GM21390 (cell line): ENCODE results near the gene MYF5.
"Not testable (repeated sequence)": the region's sequence is repeated elsewhere in the genome, so short reads cannot be mapped to it uniquely, and the experiment has no call there.

Source experiments
- ATAC-seq: cut with Tn5 transposase; IDR thresholded peaks from one replicate; pipeline ENCODE4 v1.9.1; 2021; ENCODE audit not compliant: unreplicated experiment

The MYF5 gene

DNA sequence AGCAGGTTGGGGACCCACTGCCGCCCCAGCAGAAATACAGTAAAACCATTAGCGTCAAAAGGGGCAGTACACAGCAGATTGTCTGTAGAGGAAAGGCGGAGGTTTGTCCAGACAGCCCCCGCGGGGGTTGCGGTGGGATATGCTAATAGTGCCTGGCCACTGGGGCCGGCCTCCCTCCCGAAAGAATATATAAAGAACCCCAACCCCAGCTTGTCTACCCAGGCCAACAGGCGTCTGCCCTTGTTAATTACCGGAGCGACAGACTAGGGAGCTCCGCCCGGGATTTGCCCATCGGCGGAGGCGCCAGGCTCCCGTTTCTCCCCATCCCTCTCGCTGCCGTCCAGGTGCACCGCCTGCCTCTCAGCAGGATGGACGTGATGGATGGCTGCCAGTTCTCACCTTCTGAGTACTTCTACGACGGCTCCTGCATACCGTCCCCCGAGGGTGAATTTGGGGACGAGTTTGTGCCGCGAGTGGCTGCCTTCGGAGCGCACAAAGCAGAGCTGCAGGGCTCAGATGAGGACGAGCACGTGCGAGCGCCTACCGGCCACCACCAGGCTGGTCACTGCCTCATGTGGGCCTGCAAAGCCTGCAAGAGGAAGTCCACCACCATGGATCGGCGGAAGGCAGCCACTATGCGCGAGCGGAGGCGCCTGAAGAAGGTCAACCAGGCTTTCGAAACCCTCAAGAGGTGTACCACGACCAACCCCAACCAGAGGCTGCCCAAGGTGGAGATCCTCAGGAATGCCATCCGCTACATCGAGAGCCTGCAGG, at the start of gene MYF5:
Gene MYF5 (plus strand): TSS at position 217 of the 774 bp plus-strand sequence. CDS start 152 bp downstream, at position 369.
- no peak for ATAC-seq

DNA sequence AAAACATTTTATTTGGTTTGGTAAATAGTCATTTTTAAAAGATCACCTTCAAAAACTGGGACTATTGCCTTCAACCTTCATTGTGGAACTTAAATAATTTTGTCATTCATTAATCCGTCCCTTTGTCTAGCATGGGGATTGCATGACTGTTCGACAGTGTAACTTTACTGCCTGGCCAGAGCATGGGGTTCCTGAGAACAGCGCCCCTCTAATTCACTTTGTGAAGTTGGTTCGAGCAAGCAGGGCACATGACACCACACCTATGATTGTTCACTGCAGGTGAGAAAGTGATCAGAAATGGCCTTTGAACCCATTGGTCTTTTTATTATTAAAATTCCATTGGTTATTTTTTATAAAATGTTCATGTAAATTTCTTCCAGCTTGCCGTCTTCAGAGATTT, 46.5 kb upstream of the MYF5 start:
- ATAC-seq, result no peak

DNA sequence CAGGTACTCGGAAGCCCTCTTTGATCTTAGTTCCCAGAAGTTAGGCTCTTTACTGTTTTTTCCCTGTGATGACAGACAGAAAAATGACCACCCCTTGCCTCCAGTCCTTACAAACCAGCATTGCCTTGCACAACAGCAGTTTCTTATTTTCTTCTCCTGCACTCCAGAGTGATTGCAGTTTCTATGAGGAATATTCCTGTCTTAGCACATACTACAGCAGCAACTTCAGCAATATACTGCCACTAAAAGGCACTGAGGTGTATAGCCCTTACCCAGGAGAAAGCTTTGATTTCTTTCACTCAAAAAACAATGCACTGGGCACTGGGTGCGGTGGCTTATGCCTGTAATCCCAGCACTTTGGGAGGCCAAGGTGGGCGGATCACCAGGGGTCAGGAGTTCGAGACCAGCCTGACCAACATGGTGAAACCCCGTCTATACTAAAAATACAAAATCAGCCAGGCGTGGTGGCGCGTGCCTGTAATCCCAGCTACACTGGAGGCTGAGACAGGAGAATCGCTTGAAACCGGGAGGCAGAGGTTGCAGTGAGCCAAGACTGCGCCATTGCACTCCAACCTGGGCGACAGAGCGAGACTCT, 40.6 kb upstream of the MYF5 start:
- not testable (repeated sequence) for ATAC-seq

DNA sequence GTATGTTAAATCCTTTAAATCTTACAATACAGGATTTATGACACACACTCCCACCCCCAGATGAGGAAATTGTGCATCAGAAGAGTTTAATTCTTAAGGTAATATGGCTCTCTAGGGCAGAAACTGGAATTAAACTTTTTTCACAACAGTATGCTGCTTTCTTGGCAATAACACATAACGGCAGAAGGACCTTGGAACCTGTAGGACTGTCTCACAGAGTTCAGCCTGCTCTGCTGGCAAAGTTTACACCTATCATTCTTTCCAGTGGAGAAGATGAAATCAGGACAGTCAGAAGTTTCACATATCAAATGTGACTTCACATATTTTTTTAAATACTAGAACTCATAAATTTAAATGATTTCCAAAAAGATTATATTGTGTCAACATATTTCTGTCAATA, 39.9 kb upstream of the MYF5 start:
- no peak for ATAC-seq

DNA sequence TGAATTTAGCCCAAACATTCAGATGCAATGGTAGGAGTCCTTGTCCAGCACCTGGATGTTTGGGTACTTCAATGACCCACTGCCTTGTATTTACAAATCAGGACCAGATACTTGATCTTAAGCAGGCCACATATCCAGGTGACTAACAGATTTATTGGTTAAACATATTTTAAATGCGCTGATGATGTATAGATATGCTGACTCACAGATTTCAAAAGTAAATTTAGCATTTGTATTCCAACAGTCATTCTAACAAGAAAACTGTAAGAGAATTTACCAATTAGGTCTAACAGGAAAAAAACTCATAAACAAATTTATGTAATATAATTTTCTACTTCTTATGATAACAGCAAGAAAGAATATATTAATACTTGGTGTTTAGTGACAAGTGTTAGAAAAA, 38.7 kb upstream of the MYF5 start:
- ATAC-seq, result no peak

DNA sequence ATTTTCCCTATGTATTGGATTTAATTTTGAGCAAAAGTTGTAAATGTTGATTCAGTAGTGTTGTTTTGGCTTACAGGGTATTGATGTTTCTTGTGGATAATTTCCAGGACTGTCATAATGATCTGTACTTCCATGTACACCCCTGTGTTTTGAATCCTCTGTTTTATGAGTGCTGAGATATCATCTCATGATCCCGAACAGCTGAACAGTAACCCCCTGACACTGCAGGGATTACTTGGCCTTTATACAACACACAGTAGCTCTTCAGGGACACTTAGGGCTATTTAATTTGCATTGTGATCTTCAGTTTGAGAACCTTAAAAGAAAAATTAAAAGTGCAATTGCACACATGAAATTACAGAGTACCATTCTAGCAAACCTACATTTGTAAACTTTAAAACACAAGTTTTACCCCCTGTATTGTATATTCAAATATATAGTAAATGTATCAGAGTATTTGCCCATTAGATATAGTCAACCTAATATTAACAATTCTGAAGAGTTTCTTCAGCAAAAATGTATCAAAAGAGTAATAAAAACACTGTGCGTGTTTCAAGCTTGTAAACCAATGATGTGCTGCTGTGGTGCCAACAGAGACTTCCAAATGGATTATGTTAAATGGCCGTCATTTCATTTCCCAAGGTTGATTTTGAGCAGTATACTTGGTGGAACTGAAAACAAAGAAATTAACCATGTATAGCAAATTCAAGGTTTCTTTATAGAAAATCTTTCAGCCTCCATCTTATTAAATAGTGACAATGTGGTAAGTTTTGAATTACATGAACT, 37.2 kb upstream of the MYF5 start:
- no peak for ATAC-seq

DNA sequence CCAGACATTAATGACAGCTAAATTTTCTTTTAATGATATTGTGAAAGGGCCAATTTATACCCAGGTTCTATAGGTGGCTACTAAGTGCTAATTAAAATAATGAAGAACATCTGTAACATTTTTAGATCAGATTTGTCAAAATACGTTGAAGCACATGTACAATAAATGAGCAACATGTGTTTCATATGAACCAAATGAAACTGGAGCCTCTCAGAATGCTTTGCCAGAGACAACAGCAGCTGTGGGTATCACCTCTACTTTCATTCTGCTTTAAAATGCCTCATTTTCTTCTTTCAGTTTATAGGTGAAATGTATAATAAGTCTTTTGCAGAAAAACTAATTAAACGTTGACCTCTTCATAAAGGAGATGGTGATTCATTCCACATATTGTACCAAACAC, 35.4 kb upstream of the MYF5 start:
- ATAC-seq, result peak; percentile 95

DNA sequence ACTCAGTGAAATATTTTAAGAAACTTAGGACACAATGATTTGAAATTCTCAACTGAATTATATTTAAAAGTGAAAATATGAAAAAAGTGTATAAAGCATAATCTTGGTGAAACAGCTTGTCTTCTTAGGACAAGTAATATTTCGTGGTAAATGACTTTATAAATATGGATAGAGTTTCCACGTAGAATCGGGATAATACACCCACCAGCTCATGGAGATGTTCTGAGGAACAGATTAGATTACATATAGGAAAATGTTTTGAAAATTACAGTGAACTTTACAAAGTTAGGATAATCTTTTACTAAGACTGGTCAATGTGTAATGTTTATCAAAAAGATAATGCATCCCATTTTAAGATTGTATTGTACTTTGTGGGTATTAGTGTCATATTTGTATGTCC, 34.9 kb upstream of the MYF5 start:
- ATAC-seq, result no peak

DNA sequence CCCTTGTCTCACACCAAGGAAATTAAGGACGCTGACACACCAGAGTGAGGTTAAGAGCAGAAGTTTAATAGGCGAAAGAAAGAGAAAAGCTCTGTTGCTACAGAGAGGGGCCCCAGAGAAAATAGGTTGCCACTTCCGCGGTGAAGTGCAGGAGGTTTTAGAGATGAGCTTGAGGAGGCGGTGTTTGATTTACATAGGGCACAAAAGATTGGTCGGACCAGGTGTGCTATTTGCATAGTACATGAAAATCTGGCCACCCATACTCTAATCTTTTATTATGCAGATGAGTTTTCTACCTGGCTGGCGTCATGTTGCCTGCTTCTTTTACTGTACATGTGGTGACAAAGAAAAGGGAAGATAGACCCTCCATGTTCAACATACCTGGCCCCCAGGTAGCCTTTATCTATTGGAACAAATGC, 32.6 kb upstream of the MYF5 start:
- ATAC-seq, result no peak

DNA sequence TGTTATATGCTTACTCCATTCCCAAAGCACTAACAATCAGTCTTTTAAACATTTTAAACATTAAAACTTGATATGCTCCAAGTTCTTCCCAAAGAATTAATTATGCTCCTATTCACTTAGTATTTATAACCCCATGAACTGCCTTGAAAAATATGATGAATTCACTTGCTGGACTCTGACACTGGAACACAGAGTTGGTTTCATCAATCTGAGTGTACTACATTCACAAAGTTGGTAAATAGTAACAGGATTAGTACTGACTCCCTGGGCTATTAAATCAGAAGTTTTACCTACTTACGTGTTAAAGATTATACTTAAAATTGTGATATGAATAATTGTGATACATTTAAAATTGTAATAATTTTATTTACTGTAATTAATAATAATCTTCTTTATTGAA, 26.6 kb upstream of the MYF5 start:
- ATAC-seq, result no peak

DNA sequence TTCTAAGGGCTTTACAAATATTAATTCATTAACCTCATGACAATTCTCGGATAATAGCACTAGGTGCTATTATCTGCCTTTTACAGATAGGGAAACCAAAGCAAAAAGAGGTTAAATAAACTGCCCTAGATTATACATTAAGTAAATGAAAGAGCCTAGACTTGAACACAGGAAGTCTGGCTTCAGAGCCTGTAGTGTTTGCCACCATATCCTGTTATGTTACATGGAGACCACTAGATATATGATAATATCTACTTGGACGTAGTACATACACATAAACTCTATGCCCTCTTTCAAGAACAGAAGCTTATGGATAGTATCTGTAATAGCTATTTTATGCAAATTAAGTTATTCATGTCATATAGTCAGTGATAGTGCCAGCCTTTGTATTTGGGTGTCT, 26.2 kb upstream of the MYF5 start:
- ATAC-seq, result no peak

DNA sequence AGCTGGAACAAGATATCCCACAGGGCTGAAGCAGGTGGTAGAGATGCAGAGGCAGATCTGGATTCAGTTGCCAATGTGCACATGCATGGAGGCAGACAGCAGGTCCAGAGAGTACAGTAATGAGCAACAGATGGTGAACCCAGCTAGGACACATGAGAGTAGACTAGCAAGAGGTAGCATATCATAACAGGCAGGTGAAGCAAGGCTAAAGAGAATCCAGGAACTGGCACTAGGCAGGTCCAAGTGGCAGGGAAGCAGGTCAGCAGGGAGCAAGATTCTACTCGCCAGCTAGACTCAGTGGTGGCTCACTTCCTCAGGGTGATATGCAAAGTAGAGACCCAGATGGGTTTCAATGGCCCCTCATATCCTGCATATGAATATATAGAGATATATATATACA, 24.6 kb upstream of the MYF5 start:
- peak; percentile 63 for ATAC-seq

DNA sequence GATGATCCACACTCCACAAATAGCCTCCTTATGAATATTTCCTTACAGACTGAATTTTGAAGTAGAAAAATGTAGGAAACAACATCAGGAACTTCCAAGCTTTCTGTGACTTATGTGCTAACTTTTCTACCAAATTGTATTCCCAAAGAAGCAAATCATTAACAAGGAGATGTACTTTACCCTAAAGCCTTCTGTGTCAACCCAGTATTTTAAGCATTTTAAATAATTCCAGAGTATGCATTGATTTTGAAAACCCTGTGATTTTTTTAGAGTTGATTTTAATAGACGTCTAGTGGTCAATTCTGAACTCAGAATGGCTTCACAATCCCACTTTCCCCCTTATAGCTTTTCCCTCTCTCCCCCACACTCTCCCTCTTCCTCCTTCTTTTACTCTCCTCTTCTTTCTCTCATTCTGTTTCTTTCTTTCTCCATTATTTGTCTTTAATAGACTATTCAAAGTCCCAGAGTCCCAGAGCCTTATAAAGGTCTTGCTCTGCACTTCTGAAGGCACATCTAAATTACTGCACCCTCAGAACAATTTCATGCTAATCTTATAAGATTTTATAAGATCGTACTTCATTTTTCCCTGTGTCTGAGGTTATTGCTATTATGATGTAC, 19.3 kb upstream of the MYF5 start:
- ATAC-seq, result no peak

DNA sequence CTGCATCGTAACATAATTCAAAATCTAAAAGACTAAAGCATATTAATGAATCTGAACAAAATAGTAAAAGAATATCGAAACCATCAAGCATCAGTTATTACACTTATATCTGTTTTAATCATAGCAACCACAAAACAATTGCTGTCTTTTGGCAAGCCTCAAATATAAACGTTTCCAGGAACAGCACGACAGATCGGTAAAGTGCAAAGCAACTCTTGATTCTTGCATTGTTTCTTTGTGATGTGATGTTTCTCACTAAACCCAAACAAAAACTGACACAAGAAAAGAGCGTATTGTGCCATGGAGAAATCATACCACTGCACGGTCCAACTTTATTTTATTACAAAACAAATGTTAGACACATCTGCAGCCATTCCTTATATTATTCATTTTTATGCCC, 18.5 kb upstream of the MYF5 start:
- ATAC-seq, result no peak

DNA sequence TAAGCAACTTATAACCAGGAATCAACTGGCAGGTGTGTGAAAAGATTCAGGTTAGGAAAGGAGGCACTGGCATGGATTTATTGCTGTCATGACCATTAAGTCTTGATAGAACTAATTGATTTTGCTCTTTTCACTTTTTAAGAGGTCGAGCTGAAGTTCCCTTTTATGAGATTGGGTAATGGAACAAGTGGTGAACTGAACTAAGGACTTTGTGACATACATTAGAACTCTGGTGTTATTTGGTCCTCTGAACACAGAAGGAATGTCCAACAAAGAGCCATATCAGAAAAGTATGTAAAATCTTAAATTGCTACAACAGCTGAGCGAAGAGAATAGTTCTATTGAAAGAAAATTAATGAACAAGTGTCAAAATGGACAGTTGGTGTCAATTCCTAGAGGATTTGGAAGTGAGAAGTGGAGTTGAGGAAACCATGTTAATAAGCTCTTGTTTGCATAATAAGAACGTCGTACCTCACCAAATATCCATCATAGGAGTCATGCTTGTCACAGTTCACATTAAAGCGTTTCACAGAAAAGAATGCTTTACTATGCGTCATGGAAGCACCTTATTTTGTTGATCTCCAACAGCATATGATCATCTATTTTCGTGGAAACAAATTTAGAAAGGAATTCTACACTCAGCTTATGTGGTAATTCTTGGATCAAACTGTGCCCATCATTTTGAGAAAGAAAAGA, 17.7 kb upstream of the MYF5 start:
- ATAC-seq, result no peak

DNA sequence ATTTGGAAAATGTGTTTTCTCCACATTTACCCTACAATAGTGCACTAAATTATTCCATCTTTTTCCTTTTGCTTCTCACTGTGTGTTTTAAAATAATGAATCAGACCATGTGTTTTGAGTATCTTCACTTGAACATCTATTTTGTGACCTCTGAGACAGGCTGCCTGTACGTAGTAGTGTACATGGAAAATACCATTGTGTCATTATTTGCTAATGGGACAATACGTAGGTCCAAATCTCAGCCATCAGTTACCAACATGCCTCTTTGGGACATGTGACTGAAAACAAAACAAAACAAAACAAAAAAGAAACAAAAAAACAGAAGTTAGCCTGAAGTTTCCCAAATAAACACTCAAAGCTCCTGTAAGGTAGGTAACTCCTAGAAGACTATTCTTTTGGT, 16.4 kb upstream of the MYF5 start:
- ATAC-seq, result no peak

DNA sequence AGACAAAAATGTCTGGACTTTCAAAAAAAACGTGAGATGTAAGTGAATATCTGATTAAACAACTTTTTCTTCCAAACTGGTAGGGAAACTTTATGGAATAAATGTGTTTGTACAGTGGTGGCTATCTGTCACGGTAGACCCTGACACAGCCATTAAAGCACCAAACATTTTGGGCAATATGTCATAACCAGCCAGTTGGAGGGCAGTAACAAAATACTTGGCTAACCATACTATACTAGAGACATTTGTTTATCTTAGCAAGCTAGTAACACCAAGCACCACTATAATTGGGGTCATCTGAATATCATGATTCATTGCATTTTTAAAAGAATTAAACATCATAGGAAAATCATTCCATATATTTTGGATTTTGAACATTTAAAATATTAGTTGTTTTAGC, 15.3 kb upstream of the MYF5 start:
- no peak for ATAC-seq

DNA sequence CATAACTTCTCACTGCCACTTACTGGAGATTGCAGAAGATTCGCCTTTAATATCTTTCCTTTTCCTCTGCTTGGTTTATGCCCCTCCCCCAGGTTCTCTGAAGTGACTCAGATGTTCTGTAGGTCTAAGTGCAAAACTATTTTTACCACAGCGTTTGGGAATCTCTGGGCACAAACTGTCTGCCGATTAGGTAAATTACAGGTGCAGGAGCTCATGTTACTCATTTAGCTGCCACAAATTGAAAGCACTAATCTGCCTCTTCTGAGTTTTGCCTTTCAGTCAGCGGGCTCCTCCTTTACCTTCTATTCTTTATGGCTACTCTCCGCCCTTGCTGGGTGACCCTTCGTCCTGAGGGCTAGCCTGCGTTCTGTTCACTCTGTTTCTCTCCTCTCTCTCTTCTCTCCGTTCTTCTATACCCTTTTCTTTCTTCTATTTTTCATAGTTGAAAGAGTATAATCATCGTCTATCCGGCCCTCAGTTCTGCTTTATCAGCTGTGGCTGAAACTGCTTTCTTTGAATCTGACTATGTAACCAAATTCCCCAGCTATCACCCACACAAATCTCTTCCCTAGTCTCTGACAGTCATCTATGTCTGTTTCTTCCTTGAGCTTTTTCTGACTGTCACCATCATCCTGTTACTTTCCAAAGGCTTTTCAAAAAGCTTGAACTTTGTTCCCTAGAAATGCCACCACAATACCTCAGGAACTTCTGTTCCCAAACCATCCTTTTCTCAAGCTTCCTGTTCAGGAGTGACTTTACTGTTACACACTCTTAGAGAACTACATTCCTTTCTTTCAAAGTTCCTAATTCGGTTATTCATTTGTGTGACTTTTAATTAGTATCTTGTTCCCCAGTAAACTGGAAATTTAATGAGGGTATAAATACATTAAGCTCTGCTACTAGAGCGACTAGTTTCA, 13.6 kb upstream of the MYF5 start:
- ATAC-seq, result peak; percentile 82

DNA sequence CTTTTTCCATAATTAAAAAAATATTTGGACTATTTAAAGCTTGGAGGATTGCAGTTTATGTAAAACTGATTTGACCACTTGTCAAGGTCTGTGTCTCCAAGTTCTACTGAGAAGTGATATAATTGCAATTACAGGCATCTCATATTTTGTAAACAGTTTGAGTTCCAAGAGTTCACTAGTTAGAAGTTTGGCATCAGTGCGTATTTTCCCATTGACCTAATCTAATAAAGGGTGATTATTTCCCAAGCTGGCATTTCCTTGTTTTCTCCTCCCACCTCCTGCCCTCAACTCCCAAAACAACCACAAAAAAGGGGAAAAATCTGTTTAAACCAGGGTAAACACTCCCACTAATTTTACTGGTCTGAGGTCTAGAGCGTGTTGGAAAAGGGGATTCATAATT, 12.3 kb upstream of the MYF5 start:
- ATAC-seq, result no peak
